CD4-positive, alpha-beta T cell (primary cell): ENCODE measurements around the gene ST6GAL1. TPM values are rescaled to one million over a fixed set of nuclear protein-coding genes. Genes with fewer than 3 reads are reported as not detected.

Experiments used
- ATAC-seq: fragments of 200-7000 bp; cut with Tn5 transposase; one replicate; pipeline ENCODE4 v1.10.0; 2022; ENCODE audit warnings: mild to moderate bottlenecking; ENCODE audit not compliant: poor library complexity
- CTCF ChIA-PET: fragments of 350-600 bp; sonication (Branson Sonifier 250); formaldehyde crosslinking; loops from one replicate; lab custom pipeline; 2021; ENCODE audit warnings: antibody characterized with exemption, inconsistent platforms; lab: Charles Lee
- POLR2A ChIA-PET: fragments of 350-600 bp; sonication (Branson Sonifier 250); formaldehyde crosslinking; loops from one replicate; lab custom pipeline; 2021; ENCODE audit warnings: antibody characterized with exemption, inconsistent platforms; lab: Charles Lee
- DNase-seq, 14 experiments: peaks; one replicate each; pipeline ENCODE4 v3.0.0-alpha.2; 2013 to 2020; ENCODE audit warnings: mixed read lengths in 2 of 14
- H3K27ac ChIP-seq, 2 donors: one replicate each; pipeline versions ENCODE4 v1.5.1 to v1.7.0; 2013; ENCODE audit warnings: low read length in 2 of 2, low read depth in 1 of 2, mild to moderate bottlenecking in 1 of 2
- H3K27me3 ChIP-seq, 2 experiments: 1 replicate in 1 of 2; 2 replicates in 1 of 2; pipeline versions ENCODE4 v1.6.1 to v1.7.0; 2013; ENCODE audit warnings: low read length in 2 of 2, control low read depth in 1 of 2, mild to moderate bottlenecking in 1 of 2, moderate library complexity in 1 of 2; ENCODE audit not compliant: insufficient read depth in 2 of 2, control insufficient read depth in 1 of 2
- H3K36me3 ChIP-seq: one replicate; pipeline ENCODE4 v1.6.1; 2013; ENCODE audit warnings: low read length, control low read depth; ENCODE audit not compliant: insufficient read depth
- H3K4me1 ChIP-seq: one replicate; pipeline ENCODE4 v1.6.1; 2013; ENCODE audit warnings: low read length, control low read depth; ENCODE audit not compliant: insufficient read depth
- H3K4me3 ChIP-seq: one replicate; pipeline ENCODE4 v1.5.1; 2013; ENCODE audit warnings: mild to moderate bottlenecking, low read length, moderate library complexity
- H3K9me3 ChIP-seq, 2 experiments: 1 replicate in 1 of 2; 2 replicates in 1 of 2; pipeline versions ENCODE4 v1.6.1 to v1.7.0; 2013; ENCODE audit warnings: low read length in 2 of 2, mild to moderate bottlenecking in 2 of 2, control low read depth in 1 of 2, moderate library complexity in 1 of 2; ENCODE audit not compliant: control insufficient read depth in 1 of 2, insufficient read depth in 1 of 2
- H3K27ac Mint-ChIP-seq: one replicate; pipeline ENCODE4 v1.8.0; 2020; ENCODE audit warnings: mixed read lengths
- H3K27me3 Mint-ChIP-seq: one replicate; pipeline ENCODE4 v1.8.0; 2021; ENCODE audit warnings: mixed read lengths
- H3K36me3 Mint-ChIP-seq: one replicate; pipeline ENCODE4 v1.8.0; 2021; ENCODE audit warnings: low read depth, mixed read lengths
- H3K4me1 Mint-ChIP-seq: one replicate; pipeline ENCODE4 v1.8.0; 2021; ENCODE audit warnings: low read depth, mixed read lengths
- H3K4me3 Mint-ChIP-seq: one replicate; pipeline ENCODE4 v1.8.0; 2020; ENCODE audit warnings: mild to moderate bottlenecking, mixed read lengths
- H3K9me3 Mint-ChIP-seq: one replicate; pipeline ENCODE4 v1.8.0; 2020; ENCODE audit warnings: mixed read lengths
- intact Hi-C, 2 experiments: fragments of 100-400 bp; cut with DNase I in 1 of 2; cut with micrococcal nuclease in 1 of 2; formaldehyde crosslinking; loops; one replicate each; pipeline versions ENCODE4 v1.15.1 to v1.9.0; 2023 to 2025; cut with DNase I, micrococcal nuclease
- total RNA-seq, 174 experiments: library from RNA in 2 of 174; stranded (reverse) in 2 of 174; gene quantifications; one replicate each; pipeline ENCODE4 v1.2.3 and lab custom pipeline; 2021 to 2026
- TF ChIP-seq, protein P1 (sequence below): fragments of 200-600 bp; IDR thresholded peaks from one replicate; pipeline ENCODE4 v1.8.0; 2022; ENCODE audit warnings: antibody characterized with exemption, mild to moderate bottlenecking

ST6GAL1 gene
- total RNA-seq, 2 experiments from 2014 or later = 27.6 to 29.1 TPM

DNA sequence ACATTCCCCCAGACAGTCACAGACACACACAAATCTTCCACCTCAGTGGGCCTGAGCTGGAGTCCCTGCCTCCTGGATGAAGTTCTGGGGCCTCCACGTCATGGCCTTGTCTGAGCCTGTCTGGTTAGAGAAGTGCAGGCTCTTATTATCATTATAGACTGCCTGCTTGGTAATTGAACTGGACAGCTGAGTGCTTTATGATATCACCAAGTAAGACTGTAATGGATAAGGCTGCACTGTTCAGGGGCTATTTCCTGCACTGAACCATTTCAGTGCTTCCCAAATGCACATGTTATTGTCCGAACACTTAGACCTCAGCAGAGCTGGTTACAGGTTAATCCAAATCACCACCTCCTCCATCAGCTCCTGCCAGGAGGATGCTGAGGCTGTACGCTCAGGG lies 8.7 kb upstream of the ST6GAL1 start:
- DNase-seq (no peak), ATAC-seq (no peak)
- no peak overlapping the region for H3K4me3 ChIP-seq
- no peak overlapping the region for H3K27ac ChIP-seq
- no peaks in the 10 kb centered on the region for H3K27me3 ChIP-seq
- no peaks in the 10 kb centered on the region for H3K9me3 ChIP-seq
- Mint-ChIP-seq H3K9me3 (no peaks in the 10 kb centered on the region), H3K27ac (no peak overlapping the region), H3K36me3 (no peaks in the 10 kb centered on the region), H3K27me3 (no peaks in the 10 kb centered on the region), H3K4me3 (no peak overlapping the region), H3K4me1 (peaks cover 13% of the 10 kb centered on the region)
- TF ChIP-seq, protein P1, sequence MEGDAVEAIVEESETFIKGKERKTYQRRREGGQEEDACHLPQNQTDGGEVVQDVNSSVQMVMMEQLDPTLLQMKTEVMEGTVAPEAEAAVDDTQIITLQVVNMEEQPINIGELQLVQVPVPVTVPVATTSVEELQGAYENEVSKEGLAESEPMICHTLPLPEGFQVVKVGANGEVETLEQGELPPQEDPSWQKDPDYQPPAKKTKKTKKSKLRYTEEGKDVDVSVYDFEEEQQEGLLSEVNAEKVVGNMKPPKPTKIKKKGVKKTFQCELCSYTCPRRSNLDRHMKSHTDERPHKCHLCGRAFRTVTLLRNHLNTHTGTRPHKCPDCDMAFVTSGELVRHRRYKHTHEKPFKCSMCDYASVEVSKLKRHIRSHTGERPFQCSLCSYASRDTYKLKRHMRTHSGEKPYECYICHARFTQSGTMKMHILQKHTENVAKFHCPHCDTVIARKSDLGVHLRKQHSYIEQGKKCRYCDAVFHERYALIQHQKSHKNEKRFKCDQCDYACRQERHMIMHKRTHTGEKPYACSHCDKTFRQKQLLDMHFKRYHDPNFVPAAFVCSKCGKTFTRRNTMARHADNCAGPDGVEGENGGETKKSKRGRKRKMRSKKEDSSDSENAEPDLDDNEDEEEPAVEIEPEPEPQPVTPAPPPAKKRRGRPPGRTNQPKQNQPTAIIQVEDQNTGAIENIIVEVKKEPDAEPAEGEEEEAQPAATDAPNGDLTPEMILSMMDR = no peak
- CTCF ChIA-PET = interaction anchor here (1.0 to 1.2 kb wide), 2 partner anchors 72 to 192 kb away, joined by 3 read pairs; no protein-coding TSS in a partner anchor
- intact Hi-C loops = no loop called here
- H3K4me1 ChIP-seq = peaks cover 12% of the 10 kb centered on the region
- POLR2A ChIA-PET = interaction anchor here (1.0 to 3.1 kb wide), 3 partner anchors 9 to 61 kb away, joined by 3 to 14 read pairs (median 4); partner anchors contain the start of gene ST6GAL1
- H3K36me3 ChIP-seq = no peaks in the 10 kb centered on the region

DNA sequence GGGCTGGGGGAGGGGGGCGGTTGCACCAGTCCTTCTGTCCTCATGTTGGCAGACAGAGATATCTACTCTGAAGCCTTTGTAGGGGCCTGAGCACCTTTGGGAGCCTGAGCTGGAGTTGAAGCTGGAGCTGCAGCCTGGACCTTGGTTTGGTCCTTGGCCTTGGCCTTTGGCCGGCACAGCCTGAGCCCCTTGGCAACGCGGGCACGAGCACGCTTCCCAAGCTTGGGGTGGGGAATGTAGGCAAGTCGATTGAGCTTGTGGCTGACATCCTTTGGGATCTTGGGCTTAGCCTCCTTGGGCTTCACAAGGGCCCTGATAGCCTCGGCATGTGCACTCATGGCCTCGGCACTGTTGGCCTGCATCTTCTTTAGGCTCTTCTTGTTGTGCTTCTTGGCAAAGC lies 8.1 kb upstream of the ST6GAL1 start:
- DNase-seq (no peak), ATAC-seq (no peak)
- Mint-ChIP-seq H3K27ac (no peak overlapping the region), H3K4me3 (no peak overlapping the region), H3K36me3 (no peaks in the 10 kb centered on the region), H3K27me3 (no peaks in the 10 kb centered on the region), H3K9me3 (no peaks in the 10 kb centered on the region), H3K4me1 (peaks cover 8% of the 10 kb centered on the region)
- Histone ChIP-seq H3K4me3 (no peak overlapping the region), H3K27me3 (no peaks in the 10 kb centered on the region), H3K27ac (no peak overlapping the region), H3K4me1 (peaks cover 11% of the 10 kb centered on the region), H3K9me3 (no peaks in the 10 kb centered on the region), H3K36me3 (no peaks in the 10 kb centered on the region)
- intact Hi-C loops = no loop called here
- CTCF ChIA-PET = interaction anchor here (1.2 kb wide), 1 partner anchor 191 kb away, joined by 3 read pairs; no protein-coding TSS in a partner anchor
- POLR2A ChIA-PET = interaction anchor here (1.0 to 1.5 kb wide), 4 partner anchors 8 to 61 kb away, joined by 3 to 6 read pairs (median 4); partner anchors contain the start of gene ST6GAL1
- TF ChIP-seq, protein P1 = no peak

DNA sequence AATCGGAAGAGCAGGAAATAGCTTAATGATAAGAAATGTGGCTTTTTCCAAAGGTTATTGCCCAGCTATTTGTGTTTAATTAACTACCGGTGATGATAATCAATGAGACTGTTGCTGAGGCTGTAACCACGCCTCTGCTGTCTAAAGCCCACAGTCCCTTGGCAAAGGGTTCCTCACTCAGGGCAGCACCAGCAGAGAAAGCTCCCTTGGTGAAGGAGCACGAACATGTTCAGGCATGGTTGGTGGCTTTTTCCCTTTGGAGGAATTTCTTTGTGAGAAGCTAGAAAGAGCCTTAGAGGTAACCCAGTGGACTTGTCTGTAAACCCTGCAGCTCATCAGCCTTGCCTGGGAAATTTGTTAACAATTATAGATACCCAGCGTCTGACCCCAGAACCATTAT lies 7.5 kb upstream of the ST6GAL1 start:
- Mint-ChIP-seq H3K4me3 (no peak overlapping the region), H3K9me3 (no peaks in the 10 kb centered on the region), H3K36me3 (no peaks in the 10 kb centered on the region), H3K27me3 (no peaks in the 10 kb centered on the region), H3K4me1 (peaks cover 4% of the 10 kb centered on the region), H3K27ac (no peak overlapping the region)
- DNase-seq = no peak
- H3K36me3 ChIP-seq = no peaks in the 10 kb centered on the region
- H3K4me3 ChIP-seq = no peak overlapping the region
- peaks cover 8% of the 10 kb centered on the region for H3K4me1 ChIP-seq
- CTCF ChIA-PET = interaction anchor here (1.2 kb wide), 1 partner anchor 190 kb away, joined by 3 read pairs; no protein-coding TSS in a partner anchor
- TF ChIP-seq, protein P1 = no peak
- POLR2A ChIA-PET = interaction anchor here (1.0 to 1.5 kb wide), 3 partner anchors 9 to 62 kb away, joined by 3 to 6 read pairs (median 4); no protein-coding TSS in a partner anchor
- intact Hi-C loops = no loop called here
- H3K27ac ChIP-seq = no peak overlapping the region
- H3K27me3 ChIP-seq = no peaks in the 10 kb centered on the region
- peaks cover 0 to under 1% of the 10 kb centered on the region in 2 experiments for H3K9me3 ChIP-seq
- ATAC-seq = no peak
